GM23338 (cell line): ENCODE data around the gene ACVR2A. TPM values are rescaled to one million over a fixed set of nuclear protein-coding genes. Genes with fewer than 3 reads are reported as not detected.
A peak's percentile ranks its signal among the peaks of the same experiment; 100 is the strongest.

ENCODE experiments used
- ATAC-seq: fragments of 200-7000 bp; cut with Tn5 transposase; 3 replicates; pipeline ENCODE4 v1.9.1; 2020
- DNase-seq: peaks from one replicate; pipeline ENCODE4 v3.0.0-alpha.2; 2015; ENCODE audit warnings: low spot score
- H2AFZ ChIP-seq: fragments of 200-600 bp; sonication (generic); 2 replicates; pipeline ENCODE4 v1.8.0; 2016; ENCODE audit warnings: antibody characterized with exemption, mild to moderate bottlenecking, moderate library complexity
- H3F3A ChIP-seq: fragments of 200-600 bp; sonication (generic); replicated peaks from 2 replicates; pipeline ENCODE4 v1.8.0; 2017; ENCODE audit warnings: antibody characterized with exemption, mixed run types, low read depth
- H3K27ac ChIP-seq: fragments of 200-600 bp; sonication (generic); 2 replicates; pipeline ENCODE4 v1.6.1; 2016; ENCODE audit warnings: low read depth
- H3K27me3 ChIP-seq: fragments of 200-600 bp; sonication (generic); 2 replicates; pipeline ENCODE4 v1.8.0; 2016; ENCODE audit warnings: mild to moderate bottlenecking, mixed run types, moderate library complexity; ENCODE audit not compliant: insufficient read depth
- H3K36me3 ChIP-seq: fragments of 200-600 bp; sonication (generic); 2 replicates; pipeline ENCODE4 v1.8.0; 2016; ENCODE audit warnings: mild to moderate bottlenecking; ENCODE audit not compliant: insufficient read depth
- H3K4me1 ChIP-seq: fragments of 200-600 bp; sonication (generic); 2 replicates; pipeline ENCODE4 v1.8.0; 2016; ENCODE audit warnings: mild to moderate bottlenecking, moderate library complexity; ENCODE audit not compliant: insufficient read depth
- H3K4me2 ChIP-seq: fragments of 200-600 bp; sonication (generic); 2 replicates; pipeline ENCODE4 v1.7.1; 2017; ENCODE audit warnings: mixed run types
- H3K4me3 ChIP-seq: fragments of 200-600 bp; sonication (generic); 2 replicates; pipeline ENCODE4 v1.6.1; 2016; ENCODE audit warnings: mixed run types
- H3K79me2 ChIP-seq: fragments of 200-600 bp; sonication (generic); replicated peaks from 2 replicates; pipeline ENCODE4 v1.8.0; 2017; ENCODE audit warnings: mild to moderate bottlenecking; ENCODE audit not compliant: insufficient read depth
- H3K9me2 ChIP-seq: fragments of 200-600 bp; sonication (generic); 2 replicates; pipeline ENCODE4 v1.8.0; 2017; ENCODE audit not compliant: insufficient read depth
- H4K20me1 ChIP-seq: fragments of 200-600 bp; sonication (generic); replicated peaks from 2 replicates; pipeline ENCODE4 v1.8.0; 2017; ENCODE audit warnings: mild to moderate bottlenecking; ENCODE audit not compliant: insufficient read depth
- H3K27ac Mint-ChIP-seq: 2 replicates; pipeline ENCODE4 v1.8.0; 2020; ENCODE audit warnings: inconsistent platforms, mild to moderate bottlenecking, moderate library complexity, mixed read lengths
- H3K27me3 Mint-ChIP-seq: 3 replicates; pipeline ENCODE4 v1.8.0; 2022; ENCODE audit warnings: low read depth, mild to moderate bottlenecking, moderate library complexity, mixed read lengths, inconsistent platforms; ENCODE audit not compliant: insufficient read depth, poor library complexity
- H3K36me3 Mint-ChIP-seq: 3 replicates; pipeline ENCODE4 v1.8.0; 2021; ENCODE audit warnings: low read depth, mild to moderate bottlenecking, inconsistent platforms, moderate library complexity, mixed read lengths
- H3K4me1 Mint-ChIP-seq: 3 replicates; pipeline ENCODE4 v1.8.0; 2020; ENCODE audit warnings: mild to moderate bottlenecking, inconsistent platforms, mixed read lengths
- H3K4me3 Mint-ChIP-seq: 3 replicates; pipeline ENCODE4 v1.8.0; 2021; ENCODE audit warnings: moderate library complexity, mild to moderate bottlenecking, inconsistent platforms, mixed read lengths
- H3K9me3 Mint-ChIP-seq: 3 replicates; pipeline ENCODE4 v1.8.0; 2020; ENCODE audit warnings: moderate library complexity, mild to moderate bottlenecking, inconsistent platforms, mixed read lengths
- CREB1 ChIP-seq: fragments of 250-450 bp; sonication (Bioruptor Pico); IDR thresholded peaks from 2 replicates; pipeline ENCODE4 v1.5.0; 2020; ENCODE audit warnings: low read depth, mild to moderate bottlenecking, moderate library complexity
- EZH2 ChIP-seq: fragments of 200-600 bp; sonication (generic); IDR thresholded peaks from one replicate; pipeline ENCODE4 v1.8.0; 2017; ENCODE audit warnings: antibody characterized with exemption, mild to moderate bottlenecking, low read depth; ENCODE audit not compliant: unreplicated experiment
- EZH2phosphoT487 ChIP-seq: fragments of 200-600 bp; sonication (generic); IDR thresholded peaks from one replicate; pipeline ENCODE4 v1.8.1; 2018; ENCODE audit warnings: antibody characterized with exemption; ENCODE audit not compliant: unreplicated experiment
- JUNB ChIP-seq: IDR thresholded peaks from one replicate; pipeline ENCODE4 v1.6.1; 2016; ENCODE audit warnings: antibody characterized with exemption; ENCODE audit not compliant: unreplicated experiment
- NANOG ChIP-seq: IDR thresholded peaks from 2 replicates; pipeline ENCODE4 v1.6.1; 2016; ENCODE audit warnings: antibody characterized with exemption, borderline replicate concordance
- POLR2AphosphoS5 ChIP-seq: IDR thresholded peaks from 2 replicates; pipeline ENCODE4 v1.6.1; 2016; ENCODE audit warnings: antibody characterized with exemption, low read depth
- STAT1 ChIP-seq: IDR thresholded peaks from one replicate; pipeline ENCODE4 v1.6.1; 2016; ENCODE audit warnings: antibody characterized with exemption; ENCODE audit not compliant: unreplicated experiment
- ZNF114 ChIP-seq: fragments of 250-450 bp; sonication (Bioruptor Pico); IDR thresholded peaks from 2 replicates; pipeline ENCODE4 v1.5.0; 2020; ENCODE audit warnings: mild to moderate bottlenecking, moderate library complexity
- ZNF331 ChIP-seq: fragments of 250-450 bp; sonication (Bioruptor Pico); IDR thresholded peaks from 2 replicates; pipeline ENCODE4 v1.5.0; 2020; ENCODE audit warnings: low read depth, mild to moderate bottlenecking, moderate library complexity
- polyA plus RNA-seq: library from polyadenylated mRNA; unstranded; fragments of >200 nt; fragmentation: Nextera tagmentation; extraction: Ambion mirVana; gene quantifications from 2 replicates; pipeline ENCODE4 v1.2.1, GENCODE V29; 2016
- total RNA-seq: library from RNA; depleted of rRNA; stranded (reverse); fragments of >200 nt; shearing (Covaris generic); gene quantifications from 2 replicates; pipeline ENCODE4 v1.2.3, GENCODE V29; 2014
- TF ChIP-seq, protein P1 (sequence below), 2 experiments: fragments of 200-600 bp in 1 of 2; sonication (generic) in 1 of 2; conservative IDR thresholded peaks; 2 replicates each; pipeline versions ENCODE4 v1.5.1 to v1.6.1; 2016 to 2017; ENCODE audit warnings: antibody characterized with exemption in 2 of 2, low read depth in 2 of 2, mild to moderate bottlenecking in 2 of 2, moderate library complexity in 1 of 2
- TF ChIP-seq, protein P2 (sequence below): IDR thresholded peaks from 2 replicates; pipeline ENCODE4 v1.6.1; 2016; ENCODE audit warnings: antibody characterized with exemption
- TF ChIP-seq, protein P3 (sequence below): IDR thresholded peaks from one replicate; pipeline ENCODE4 v1.6.1; 2018; ENCODE audit warnings: antibody characterized with exemption; ENCODE audit not compliant: unreplicated experiment

ACVR2A gene
- total and polyA plus RNA-seq, 2 experiments from 2014 or later: 11.8 to 15.6 TPM

DNA sequence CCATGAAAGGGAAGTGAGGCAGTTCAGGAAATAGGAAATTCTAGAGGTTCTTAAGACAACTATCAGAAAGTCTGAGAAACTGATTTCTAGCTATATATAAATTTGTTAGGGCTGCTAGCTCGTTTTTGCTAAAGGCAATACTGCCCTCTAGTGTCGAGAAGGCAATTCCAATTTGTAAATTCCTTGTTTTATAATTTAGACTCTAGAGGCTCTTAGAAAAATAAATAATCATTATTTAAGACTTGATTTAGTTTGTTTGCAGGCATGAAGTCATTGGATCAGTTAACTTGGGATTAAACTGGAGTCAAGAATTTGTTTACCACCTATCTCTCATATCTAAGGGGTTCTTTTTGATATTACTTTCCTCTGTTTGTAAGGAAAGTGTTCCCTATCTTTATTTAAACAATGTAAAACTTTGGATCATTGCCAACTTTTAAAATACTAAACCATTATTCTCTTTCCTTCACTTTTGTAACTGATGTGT is 66.2 kb downstream of the ACVR2A start:
- Histone ChIP-seq H3K79me2 (no peaks in the 10 kb centered on the region), H2AFZ (no peak overlapping the region), H4K20me1 (no peaks in the 10 kb centered on the region), H3K4me3 (no peak overlapping the region), H3K36me3 (no peaks in the 10 kb centered on the region), H3K4me1 (no peaks in the 10 kb centered on the region), H3K27me3 (no peaks in the 10 kb centered on the region), H3F3A (no peaks in the 10 kb centered on the region), H3K4me2 (no peak overlapping the region), H3K9me2 (no peaks in the 10 kb centered on the region), H3K27ac (no peak overlapping the region)
- ATAC-seq: no peak
- H3K27me3 Mint-ChIP-seq: no peaks in the 10 kb centered on the region
- no peak overlapping the region for H3K27ac Mint-ChIP-seq
- H3K4me1 Mint-ChIP-seq: no peaks in the 10 kb centered on the region; the same call in 2 of the 3 replicates
- DNase-seq: peak; percentile 75
- H3K9me3 Mint-ChIP-seq: no peaks in the 10 kb centered on the region; the same call in 2 of the 3 replicates
- TF ChIP-seq ZNF331 (CRISPR knock-in tag) (no peak), POLR2AphosphoS5 (no peak), CREB1 (no peak), STAT1 (no peak)
- TF ChIP-seq, protein P1, sequence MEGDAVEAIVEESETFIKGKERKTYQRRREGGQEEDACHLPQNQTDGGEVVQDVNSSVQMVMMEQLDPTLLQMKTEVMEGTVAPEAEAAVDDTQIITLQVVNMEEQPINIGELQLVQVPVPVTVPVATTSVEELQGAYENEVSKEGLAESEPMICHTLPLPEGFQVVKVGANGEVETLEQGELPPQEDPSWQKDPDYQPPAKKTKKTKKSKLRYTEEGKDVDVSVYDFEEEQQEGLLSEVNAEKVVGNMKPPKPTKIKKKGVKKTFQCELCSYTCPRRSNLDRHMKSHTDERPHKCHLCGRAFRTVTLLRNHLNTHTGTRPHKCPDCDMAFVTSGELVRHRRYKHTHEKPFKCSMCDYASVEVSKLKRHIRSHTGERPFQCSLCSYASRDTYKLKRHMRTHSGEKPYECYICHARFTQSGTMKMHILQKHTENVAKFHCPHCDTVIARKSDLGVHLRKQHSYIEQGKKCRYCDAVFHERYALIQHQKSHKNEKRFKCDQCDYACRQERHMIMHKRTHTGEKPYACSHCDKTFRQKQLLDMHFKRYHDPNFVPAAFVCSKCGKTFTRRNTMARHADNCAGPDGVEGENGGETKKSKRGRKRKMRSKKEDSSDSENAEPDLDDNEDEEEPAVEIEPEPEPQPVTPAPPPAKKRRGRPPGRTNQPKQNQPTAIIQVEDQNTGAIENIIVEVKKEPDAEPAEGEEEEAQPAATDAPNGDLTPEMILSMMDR (conservative IDR thresholded peaks at IDR 0.05; ENCODE audit: low read depth in 2 of 2): peak; percentile 68 to 88
- H3K36me3 Mint-ChIP-seq: peaks cover 12% of the 10 kb centered on the region
- H3K4me3 Mint-ChIP-seq: no peak overlapping the region

DNA sequence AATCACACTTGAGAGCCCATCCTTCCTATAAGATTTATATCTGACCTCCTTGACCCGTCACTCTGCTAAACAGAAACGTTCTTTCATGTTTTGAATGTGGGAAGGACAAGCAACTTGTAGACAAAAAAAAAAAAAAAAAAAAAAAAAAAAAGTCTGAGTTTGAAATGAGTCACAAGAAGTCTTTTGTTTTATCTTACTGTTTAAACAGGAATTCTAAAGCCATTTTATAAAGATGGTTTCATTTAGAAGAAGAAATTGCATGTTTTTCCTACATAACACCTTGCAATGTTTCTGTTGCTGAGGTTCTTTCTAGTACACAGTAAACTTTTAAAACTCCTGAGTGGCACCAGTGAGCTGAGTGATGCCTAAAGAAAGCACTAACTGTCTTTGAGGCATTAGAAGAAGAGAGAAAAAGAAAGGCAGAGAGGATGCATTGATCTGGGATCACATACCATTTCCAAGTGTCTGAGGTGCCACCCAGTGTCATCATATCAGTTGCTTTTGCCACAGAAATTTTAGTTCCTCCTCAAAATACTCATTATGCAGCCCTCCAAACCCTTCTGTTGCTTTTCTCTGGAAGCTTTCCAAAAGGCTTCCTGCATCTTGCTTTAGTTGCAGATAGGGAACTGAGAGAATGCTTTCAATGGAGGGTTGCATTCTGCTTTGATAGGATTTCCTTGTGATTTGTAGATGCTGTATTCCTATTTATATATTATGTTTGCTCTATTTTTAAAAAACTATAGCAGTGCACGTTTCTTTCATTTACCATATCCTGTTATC is 69.1 kb downstream of the ACVR2A start:
- ATAC-seq (no peak), DNase-seq (no peak)
- Histone ChIP-seq H2AFZ (no peak overlapping the region), H3K79me2 (no peaks in the 10 kb centered on the region), H3K9me2 (no peaks in the 10 kb centered on the region), H3K4me2 (no peak overlapping the region), H4K20me1 (no peaks in the 10 kb centered on the region), H3K4me3 (no peak overlapping the region), H3K4me1 (no peaks in the 10 kb centered on the region), H3K27ac (no peak overlapping the region), H3F3A (no peaks in the 10 kb centered on the region), H3K27me3 (no peaks in the 10 kb centered on the region), H3K36me3 (no peaks in the 10 kb centered on the region; the same call in 1 of the 2 replicates)
- Mint-ChIP-seq H3K27ac (no peak overlapping the region), H3K27me3 (no peaks in the 10 kb centered on the region), H3K36me3 (peaks cover 3% of the 10 kb centered on the region; the same call in 1 of the 3 replicates), H3K4me3 (no peak overlapping the region), H3K9me3 (no peaks in the 10 kb centered on the region), H3K4me1 (no peaks in the 10 kb centered on the region; the same call in 2 of the 3 replicates)
- TF ChIP-seq EZH2phosphoT487 (no peak), POLR2AphosphoS5 (no peak), ZNF114 (no peak), NANOG (no peak), EZH2 (no peak), CREB1 (no peak), JUNB (no peak)
- TF ChIP-seq, protein P1 (conservative IDR thresholded peaks at IDR 0.05; ENCODE audit: low read depth in 2 of 2): no peak
- TF ChIP-seq, protein P2, sequence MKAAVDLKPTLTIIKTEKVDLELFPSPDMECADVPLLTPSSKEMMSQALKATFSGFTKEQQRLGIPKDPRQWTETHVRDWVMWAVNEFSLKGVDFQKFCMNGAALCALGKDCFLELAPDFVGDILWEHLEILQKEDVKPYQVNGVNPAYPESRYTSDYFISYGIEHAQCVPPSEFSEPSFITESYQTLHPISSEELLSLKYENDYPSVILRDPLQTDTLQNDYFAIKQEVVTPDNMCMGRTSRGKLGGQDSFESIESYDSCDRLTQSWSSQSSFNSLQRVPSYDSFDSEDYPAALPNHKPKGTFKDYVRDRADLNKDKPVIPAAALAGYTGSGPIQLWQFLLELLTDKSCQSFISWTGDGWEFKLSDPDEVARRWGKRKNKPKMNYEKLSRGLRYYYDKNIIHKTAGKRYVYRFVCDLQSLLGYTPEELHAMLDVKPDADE: no peak
- TF ChIP-seq, protein P3, sequence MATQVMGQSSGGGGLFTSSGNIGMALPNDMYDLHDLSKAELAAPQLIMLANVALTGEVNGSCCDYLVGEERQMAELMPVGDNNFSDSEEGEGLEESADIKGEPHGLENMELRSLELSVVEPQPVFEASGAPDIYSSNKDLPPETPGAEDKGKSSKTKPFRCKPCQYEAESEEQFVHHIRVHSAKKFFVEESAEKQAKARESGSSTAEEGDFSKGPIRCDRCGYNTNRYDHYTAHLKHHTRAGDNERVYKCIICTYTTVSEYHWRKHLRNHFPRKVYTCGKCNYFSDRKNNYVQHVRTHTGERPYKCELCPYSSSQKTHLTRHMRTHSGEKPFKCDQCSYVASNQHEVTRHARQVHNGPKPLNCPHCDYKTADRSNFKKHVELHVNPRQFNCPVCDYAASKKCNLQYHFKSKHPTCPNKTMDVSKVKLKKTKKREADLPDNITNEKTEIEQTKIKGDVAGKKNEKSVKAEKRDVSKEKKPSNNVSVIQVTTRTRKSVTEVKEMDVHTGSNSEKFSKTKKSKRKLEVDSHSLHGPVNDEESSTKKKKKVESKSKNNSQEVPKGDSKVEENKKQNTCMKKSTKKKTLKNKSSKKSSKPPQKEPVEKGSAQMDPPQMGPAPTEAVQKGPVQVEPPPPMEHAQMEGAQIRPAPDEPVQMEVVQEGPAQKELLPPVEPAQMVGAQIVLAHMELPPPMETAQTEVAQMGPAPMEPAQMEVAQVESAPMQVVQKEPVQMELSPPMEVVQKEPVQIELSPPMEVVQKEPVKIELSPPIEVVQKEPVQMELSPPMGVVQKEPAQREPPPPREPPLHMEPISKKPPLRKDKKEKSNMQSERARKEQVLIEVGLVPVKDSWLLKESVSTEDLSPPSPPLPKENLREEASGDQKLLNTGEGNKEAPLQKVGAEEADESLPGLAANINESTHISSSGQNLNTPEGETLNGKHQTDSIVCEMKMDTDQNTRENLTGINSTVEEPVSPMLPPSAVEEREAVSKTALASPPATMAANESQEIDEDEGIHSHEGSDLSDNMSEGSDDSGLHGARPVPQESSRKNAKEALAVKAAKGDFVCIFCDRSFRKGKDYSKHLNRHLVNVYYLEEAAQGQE: no peak
